Activated T-helper 1 cell treated with Interleukin-2 at 50 U/mL for 16 hours (primary cell): Measurements from ENCODE around the gene SLFN12L.
"Not testable (repeated sequence)": the region's sequence is repeated elsewhere in the genome, so short reads cannot be mapped to it uniquely, and the experiment has no call there.

Experiments
- DNase-seq: peaks from one replicate; pipeline ENCODE4 v3.0.0-alpha.2; 2020; ENCODE audit warnings: low read depth

SLFN12L gene

GRCh38 chr17:35496451-35497290 lies 40.8 kb downstream of the SLFN12L start:
- DNase-seq, result no peak

DNA sequence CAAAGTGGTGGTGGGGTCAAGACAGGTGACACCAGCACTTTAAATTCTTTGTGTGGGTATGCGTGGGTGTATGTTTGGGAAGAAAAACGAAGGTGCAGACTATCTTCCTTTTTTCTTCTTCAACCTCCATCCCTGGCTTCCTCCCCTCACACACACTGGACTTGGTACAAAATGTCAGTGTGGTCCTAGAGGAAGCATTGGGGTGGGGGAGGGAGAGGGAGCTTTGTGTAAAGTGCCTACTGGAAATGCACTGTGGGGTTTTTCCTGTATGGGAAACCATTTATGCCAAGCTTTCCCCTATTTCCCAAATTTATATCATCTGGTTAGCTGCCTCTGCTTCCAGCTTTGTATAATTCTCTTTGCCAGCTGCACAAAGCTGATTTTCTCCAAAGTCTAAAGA lies 44.4 kb downstream of the SLFN12L start:
- no peak for DNase-seq

GRCh38 chr17:35491417-35491816 lies 46.1 kb downstream of the SLFN12L start:
- DNase-seq, result no peak

- DNase-seq, result no peak
Observed at GRCh38 chr17:35489944-35490343, 47.5 kb downstream of the SLFN12L start.

- no peak for DNase-seq
Observed at GRCh38 chr17:35488991-35489390, 48.5 kb downstream of the SLFN12L start.

DNA sequence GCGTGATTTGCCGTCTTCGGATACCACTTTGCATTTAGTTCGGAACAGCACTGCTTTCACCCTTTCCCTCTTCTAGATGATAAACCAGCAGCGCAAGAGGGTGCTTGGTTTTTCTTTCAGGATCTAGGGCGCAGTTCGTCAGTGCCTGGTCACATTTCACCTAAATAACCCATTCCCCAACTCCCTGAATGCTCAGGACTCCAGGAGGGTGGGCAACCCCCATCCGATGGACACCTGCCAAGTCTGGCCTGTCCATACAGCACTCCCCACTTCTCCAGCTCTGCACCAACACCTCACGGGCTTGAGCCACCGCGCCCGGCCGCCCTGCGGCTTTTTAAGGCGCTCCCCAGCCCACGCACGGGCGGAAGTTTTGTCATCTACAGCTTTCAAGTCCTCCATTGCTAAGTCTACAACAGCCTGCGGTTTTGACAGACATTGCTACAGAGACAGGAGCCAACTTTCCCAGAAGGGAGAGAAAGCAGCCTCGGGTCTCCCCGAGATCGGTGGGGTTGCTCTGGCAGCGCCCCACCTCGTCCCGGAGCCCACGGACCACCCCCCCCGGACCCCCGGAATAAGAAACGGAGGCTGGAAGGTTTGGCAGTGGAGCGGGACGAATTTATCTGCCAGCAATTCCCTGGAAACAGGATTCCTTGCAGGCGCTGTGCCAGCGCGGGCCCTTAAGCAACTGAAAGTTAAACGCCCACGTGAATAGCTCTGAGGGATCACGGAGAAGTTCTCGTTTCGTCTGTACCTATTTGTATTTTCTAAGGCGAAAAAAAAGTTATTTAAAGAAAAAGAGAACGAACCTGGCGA lies 50.4 kb downstream of the SLFN12L start:
- DNase-seq, result peak; percentile 56

DNA sequence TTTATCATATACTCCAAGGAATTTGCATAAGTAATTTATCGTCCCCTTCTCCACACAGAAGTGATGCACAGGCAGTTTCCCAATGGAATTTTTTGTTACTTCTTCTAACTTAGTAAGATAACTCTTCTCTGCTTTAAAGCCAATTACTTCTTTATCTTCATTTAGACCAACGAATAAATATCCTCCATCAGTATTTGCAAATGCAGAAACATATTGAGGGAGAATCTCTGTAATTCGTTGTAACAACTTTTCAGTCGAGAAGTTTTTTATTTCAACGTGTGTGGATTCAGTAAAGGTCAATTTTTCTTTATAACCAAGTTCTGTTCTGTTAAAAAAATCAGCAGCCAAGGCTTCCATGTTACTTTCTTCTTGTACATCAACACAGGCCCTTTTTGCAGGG lies 58.2 kb downstream of the SLFN12L start:
- DNase-seq, result no peak

DNA sequence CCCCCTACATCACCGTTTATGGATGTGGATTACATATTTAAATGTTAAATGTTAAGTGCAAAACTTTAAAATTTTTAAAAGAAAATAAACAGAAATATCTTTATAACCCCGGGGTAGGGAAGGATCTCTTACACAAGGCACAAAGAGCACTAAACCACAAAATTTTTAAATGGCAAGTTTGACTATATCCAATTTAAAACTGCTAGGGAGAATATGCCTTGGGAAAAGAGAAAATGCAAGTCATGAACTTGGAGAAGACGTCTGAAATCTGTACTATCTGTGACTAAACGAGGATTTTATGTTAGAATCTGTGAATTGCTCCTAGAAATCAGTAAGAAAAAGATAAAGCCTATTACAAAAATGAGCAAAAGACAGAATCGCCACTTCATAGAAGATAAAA lies 60.2 kb downstream of the SLFN12L start:
- no peak for DNase-seq

- no peak for DNase-seq
Observed at GRCh38 chr17:35476283-35476820, 61.1 kb downstream of the SLFN12L start.

- no peak for DNase-seq
Observed at GRCh38 chr17:35468475-35468874, 69.0 kb downstream of the SLFN12L start.

DNA sequence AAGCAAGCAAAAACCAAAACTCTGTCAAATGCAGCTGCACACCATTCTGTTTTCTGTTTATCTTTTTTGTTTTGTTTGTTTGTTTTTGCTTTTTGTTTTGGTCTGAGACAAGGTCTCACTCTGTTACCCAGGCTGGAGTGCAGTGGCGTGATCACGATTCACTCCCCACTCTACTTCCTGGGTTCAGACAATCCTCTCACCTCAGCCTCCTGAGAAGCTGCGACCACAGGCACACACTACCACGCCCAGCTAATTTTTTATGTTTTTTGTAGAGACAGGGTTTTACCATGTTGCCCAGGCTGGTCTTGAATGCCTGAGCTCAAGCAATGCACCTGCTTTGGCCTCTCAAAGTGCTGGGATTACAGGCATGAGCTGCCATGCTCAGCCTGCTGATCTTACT lies 69.7 kb downstream of the SLFN12L start:
- peak; percentile 7 for DNase-seq

- peak; percentile 58 for DNase-seq
Observed at GRCh38 chr17:35460354-35460851, 77.1 kb downstream of the SLFN12L start.

- not testable (repeated sequence) for DNase-seq
Observed at GRCh38 chr17:35454035-35454434, 83.4 kb downstream of the SLFN12L start.

GRCh38 chr17:35453171-35453570 lies 84.3 kb downstream of the SLFN12L start:
- DNase-seq, result no peak

DNA sequence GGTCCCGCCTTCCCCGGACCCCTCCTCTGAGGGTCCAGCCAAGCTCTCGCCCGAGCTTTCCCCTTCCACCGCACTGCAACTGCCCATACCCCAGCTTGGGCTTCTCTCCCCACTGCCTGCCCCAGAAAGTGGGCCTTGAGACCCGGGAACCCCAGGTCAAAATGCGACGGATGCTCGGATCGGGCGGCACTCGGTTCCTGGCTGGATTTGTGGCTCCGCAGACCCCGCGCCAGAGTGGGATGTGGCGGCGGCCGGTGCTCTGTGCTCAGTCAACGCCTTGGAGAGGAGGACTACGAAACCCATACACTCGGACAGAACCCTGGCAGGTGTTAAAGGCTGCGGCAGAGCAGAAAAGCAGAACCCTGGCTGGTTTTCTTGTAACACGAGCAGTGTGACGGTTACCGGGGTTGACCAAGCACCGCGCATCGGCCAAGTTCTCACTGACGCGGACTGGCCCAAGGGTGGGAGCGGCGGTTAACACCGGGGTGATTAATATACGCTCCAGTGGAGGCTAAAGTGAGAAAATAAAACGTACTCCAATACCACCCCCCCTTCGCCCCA lies 88.0 kb downstream of the SLFN12L start:
- no peak for DNase-seq

GRCh38 chr17:35448899-35449227 lies 88.6 kb downstream of the SLFN12L start:
- no peak for DNase-seq

DNA sequence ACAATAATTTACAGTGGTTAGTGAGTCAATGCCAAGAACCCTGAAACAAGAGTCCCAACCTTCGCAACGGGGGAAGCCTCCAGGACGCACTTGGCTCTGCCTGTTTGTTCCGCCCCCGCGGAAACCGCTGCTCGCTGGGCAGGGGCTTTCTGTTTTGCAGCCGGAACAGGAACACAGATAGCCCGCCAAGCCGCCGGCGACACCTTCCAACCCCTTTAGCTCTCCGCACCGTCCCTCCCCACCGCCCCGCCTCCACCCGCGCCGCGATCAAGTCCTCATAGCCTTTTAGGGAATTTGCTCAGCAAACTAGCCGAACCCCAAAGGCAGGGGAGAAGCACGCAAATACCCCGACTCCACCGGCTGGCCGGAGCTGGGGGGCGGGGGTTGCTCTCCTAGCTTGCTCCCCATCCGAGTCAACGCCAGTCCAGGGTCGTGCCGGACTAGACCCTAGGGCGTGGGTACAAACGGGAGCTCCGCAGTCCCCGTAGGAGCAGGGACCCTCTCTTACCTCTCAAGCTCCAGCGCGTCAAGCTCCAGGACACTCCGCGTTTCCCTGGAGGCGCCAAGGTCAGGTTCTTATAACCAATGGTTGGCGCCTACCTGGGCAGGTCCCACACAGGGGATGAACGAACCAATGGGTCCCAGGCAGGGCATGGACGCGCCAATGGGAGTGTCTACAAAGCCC lies 89.1 kb downstream of the SLFN12L start, which contains the start of gene SLFN13:
SLFN13 (minus strand) TSS at position 553 of the 685 bp plus-strand sequence. CDS start 3,086 bp downstream, outside the sequence.
- DNase-seq, result peak; percentile 66

DNA sequence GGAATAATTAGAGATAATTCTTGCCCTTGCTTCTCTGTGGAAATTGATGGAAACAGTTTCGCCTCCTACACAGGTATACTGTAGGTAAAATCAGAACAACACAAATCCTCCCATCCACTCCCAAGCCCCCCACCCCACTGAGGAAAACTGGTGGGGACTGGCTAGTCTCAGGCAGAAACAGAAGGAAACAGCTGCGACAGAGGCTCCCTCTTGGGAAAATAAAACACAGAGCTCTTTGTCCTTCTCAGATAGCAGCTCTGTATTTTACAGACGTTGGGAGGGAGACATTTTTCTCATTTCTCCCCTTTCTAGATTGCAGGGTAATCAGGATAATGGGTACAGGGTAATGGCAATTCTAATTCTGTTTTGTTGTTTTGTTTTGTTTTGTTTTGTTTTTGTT lies 90.0 kb downstream of the SLFN12L start:
- DNase-seq, result no peak

- DNase-seq, result no peak
Observed at GRCh38 chr17:35438433-35438832, 99.0 kb downstream of the SLFN12L start.

DNA sequence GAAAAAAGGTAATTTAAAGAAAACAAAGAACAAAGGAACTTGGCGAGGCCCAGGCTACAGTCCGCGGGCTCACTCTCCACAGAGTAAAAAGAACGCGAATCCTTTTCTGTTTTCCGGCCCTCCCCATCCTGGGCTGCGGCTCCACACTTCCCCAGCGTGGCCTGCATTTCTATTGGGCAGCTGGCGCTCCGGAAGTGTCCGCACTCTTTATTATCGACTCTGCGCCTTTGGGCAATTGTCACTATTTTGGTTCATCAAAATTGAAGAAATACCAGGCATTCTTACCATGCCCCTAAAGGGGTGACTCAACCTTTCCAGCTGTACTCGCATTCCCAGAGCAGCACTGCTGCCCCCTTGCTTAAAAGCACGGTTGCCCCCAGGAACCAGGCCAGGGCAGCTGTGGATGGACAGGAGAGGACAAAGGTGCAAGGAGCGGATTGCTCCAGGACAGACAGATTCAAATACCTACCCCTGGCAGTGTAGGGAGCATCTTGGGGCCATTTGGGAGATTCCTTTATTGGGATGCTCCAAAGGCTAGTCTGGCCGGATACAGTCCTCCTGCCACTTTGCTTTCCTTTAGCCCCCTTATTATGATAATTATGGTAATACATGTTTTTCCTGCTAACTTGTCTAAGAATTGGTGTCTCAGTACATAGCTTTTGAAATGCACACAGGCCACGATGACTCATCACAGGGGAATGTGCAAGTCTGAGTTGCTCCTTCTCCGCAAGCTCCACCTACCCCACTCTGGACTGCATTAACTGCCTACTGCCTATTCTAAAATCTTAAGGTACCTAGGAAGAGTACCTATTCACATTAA lies 104.2 kb downstream of the SLFN12L start:
- peak; percentile 48 for DNase-seq
